Body of pancreas (tissue), 4 donors: ENCODE measurements around the gene EPN3.

Experiments
- POLR2A ChIP-seq, 3 donors: fragments of 450-650 bp; IDR thresholded peaks; one replicate each; pipeline ENCODE4 v1.6.1; 2016; ENCODE audit warnings: antibody characterized with exemption in 3 of 3, mild to moderate bottlenecking in 2 of 3
- TF ChIP-seq, protein P1 (sequence below), 7 experiments: fragments of 450-650 bp in 4 of 7; fragments of 200-600 bp in 3 of 7; sonication (generic) in 3 of 7; IDR thresholded peaks; one replicate each; pipeline ENCODE4 v1.5.1; 2016 to 2019; ENCODE audit warnings: antibody characterized with exemption in 7 of 7

DNA sequence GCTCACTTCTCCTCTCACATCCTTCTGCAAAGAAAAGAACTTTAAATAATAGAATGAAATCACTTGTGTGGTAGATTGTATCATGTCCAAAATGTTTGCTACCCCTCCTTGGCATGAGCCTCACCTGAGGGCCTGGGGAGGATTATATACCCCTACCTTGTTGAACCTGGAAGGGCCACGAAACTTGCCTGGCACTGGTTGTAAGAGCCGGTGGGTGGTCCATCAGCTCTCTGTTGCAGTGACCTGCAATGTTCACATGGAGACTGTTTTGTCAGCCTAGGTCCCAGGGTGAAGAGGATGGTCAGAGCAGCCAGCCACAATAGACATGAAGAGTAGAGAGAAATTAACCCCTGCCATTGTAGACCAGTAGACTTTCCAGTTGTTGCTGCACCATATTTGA is 43.7 kb upstream of the EPN3 start:
- TF ChIP-seq, protein P1, sequence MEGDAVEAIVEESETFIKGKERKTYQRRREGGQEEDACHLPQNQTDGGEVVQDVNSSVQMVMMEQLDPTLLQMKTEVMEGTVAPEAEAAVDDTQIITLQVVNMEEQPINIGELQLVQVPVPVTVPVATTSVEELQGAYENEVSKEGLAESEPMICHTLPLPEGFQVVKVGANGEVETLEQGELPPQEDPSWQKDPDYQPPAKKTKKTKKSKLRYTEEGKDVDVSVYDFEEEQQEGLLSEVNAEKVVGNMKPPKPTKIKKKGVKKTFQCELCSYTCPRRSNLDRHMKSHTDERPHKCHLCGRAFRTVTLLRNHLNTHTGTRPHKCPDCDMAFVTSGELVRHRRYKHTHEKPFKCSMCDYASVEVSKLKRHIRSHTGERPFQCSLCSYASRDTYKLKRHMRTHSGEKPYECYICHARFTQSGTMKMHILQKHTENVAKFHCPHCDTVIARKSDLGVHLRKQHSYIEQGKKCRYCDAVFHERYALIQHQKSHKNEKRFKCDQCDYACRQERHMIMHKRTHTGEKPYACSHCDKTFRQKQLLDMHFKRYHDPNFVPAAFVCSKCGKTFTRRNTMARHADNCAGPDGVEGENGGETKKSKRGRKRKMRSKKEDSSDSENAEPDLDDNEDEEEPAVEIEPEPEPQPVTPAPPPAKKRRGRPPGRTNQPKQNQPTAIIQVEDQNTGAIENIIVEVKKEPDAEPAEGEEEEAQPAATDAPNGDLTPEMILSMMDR (IDR thresholded peaks at IDR 0.05) = no peak
- TF ChIP-seq POLR2A (IDR thresholded peaks at IDR 0.05) = no peak
